OCI-LY7 (cell line): Measurements from ENCODE around the gene COL4A3. TPM values are rescaled to one million over a fixed set of nuclear protein-coding genes. Genes with fewer than 3 reads are reported as not detected.

Source experiments
- BruUV-seq: library from RNA; stranded (reverse); fragments of 400-500 nt; replicated peaks from 2 replicates; lab custom pipeline; 2021; lab: Mats Ljungman, UMichigan
- CTCF ChIA-PET: fragments of 300-600 bp; sonication (Branson Sonifier 250); formaldehyde crosslinking; loops from one replicate; lab custom pipeline; 2022; ENCODE audit warnings: antibody characterized with exemption; ENCODE audit not compliant: unreplicated experiment; lab: Charles Lee
- POLR2A ChIA-PET: fragments of 300-600 bp; sonication (Branson Sonifier 250); formaldehyde crosslinking; loops from one replicate; lab custom pipeline; 2022; ENCODE audit warnings: antibody characterized with exemption; lab: Charles Lee
- DNase-seq: peaks from one replicate; pipeline ENCODE4 v3.0.0-alpha.2; 2015; ENCODE audit warnings: low spot score
- H2AFZ ChIP-seq: fragments of 200-600 bp; sonication (generic), shearing (Covaris generic); 2 replicates; pipeline ENCODE4 v1.6.1; 2014; ENCODE audit warnings: mild to moderate bottlenecking, antibody characterized with exemption, low read length, moderate library complexity
- H3K27ac ChIP-seq: fragments of 200-600 bp; sonication (generic); 2 replicates; pipeline ENCODE4 v1.5.1; 2014; ENCODE audit warnings: mixed run types, low read depth, mild to moderate bottlenecking, moderate library complexity, low read length, inconsistent platforms; ENCODE audit not compliant: poor library complexity, severe bottlenecking
- H3K36me3 ChIP-seq: fragments of 200-600 bp; sonication (generic); 2 replicates; pipeline ENCODE4 v1.6.1; 2014; ENCODE audit warnings: mild to moderate bottlenecking, antibody characterized with exemption, low read length, moderate library complexity, mixed read lengths; ENCODE audit not compliant: insufficient read depth
- H3K4me1 ChIP-seq: fragments of 200-600 bp; sonication (generic); 2 replicates; pipeline ENCODE4 v1.5.1; 2014; ENCODE audit warnings: mild to moderate bottlenecking, low read length; ENCODE audit not compliant: insufficient read depth, poor library complexity, severe bottlenecking
- H3K4me2 ChIP-seq: fragments of 200-600 bp; sonication (generic); 2 replicates; pipeline ENCODE4 v1.6.1; 2014; ENCODE audit warnings: mild to moderate bottlenecking, low read length
- H3K4me3 ChIP-seq: fragments of 200-600 bp; sonication (generic); 2 replicates; pipeline ENCODE4 v1.5.1; 2014; ENCODE audit warnings: mild to moderate bottlenecking, low read depth, low read length; ENCODE audit not compliant: poor library complexity, severe bottlenecking
- H3K79me2 ChIP-seq: fragments of 200-600 bp; sonication (generic); 2 replicates; pipeline ENCODE4 v1.6.1; 2016; ENCODE audit warnings: low read depth, mild to moderate bottlenecking, low read length, moderate library complexity, mixed read lengths; ENCODE audit not compliant: insufficient read depth
- H3K9me2 ChIP-seq: fragments of 200-600 bp; sonication (generic); 2 replicates; pipeline ENCODE4 v1.6.1; 2016; ENCODE audit warnings: mild to moderate bottlenecking, low read length, mixed read lengths; ENCODE audit not compliant: insufficient read depth
- H3K9me3 ChIP-seq: fragments of 200-600 bp; sonication (generic); 2 replicates; pipeline ENCODE4 v1.6.1; 2014; ENCODE audit warnings: mild to moderate bottlenecking, mixed run types, low read length, mixed read lengths
- H4K20me1 ChIP-seq: fragments of 200-600 bp; sonication (generic); 2 replicates; pipeline ENCODE4 v1.6.1; 2014; ENCODE audit warnings: mild to moderate bottlenecking, antibody characterized with exemption, low read length, moderate library complexity, mixed read lengths; ENCODE audit not compliant: insufficient read depth
- EZH2phosphoT487 ChIP-seq: fragments of 200-600 bp; sonication (generic); IDR thresholded peaks from 2 replicates; pipeline ENCODE4 v1.6.1; 2018; ENCODE audit warnings: low read depth, borderline replicate concordance, mild to moderate bottlenecking, mixed run types, antibody characterized with exemption, low read length, moderate library complexity, mixed read lengths
- intact Hi-C: fragments of 100-400 bp; cut with micrococcal nuclease; formaldehyde crosslinking; loops from one replicate; pipeline ENCODE4 v1.10.0; 2022; ENCODE audit not compliant: unreplicated experiment
- total RNA-seq, 2 experiments: library from RNA; depleted of rRNA in 1 of 2; stranded (reverse); fragments of >200 nt in 1 of 2; shearing (Covaris generic) in 1 of 2; gene quantifications; 2 replicates each; pipeline ENCODE4 v1.2.3, GENCODE V29; 2014 to 2022
- TF ChIP-seq, protein P1 (sequence below): fragments of 200-600 bp; sonication (generic); conservative IDR thresholded peaks from 2 replicates; pipeline ENCODE4 v1.5.1; 2014; ENCODE audit warnings: mild to moderate bottlenecking, antibody characterized with exemption, low read length, moderate library complexity, mixed read lengths

Gene COL4A3
- total RNA-seq, 2 experiments from 2014 or later = 0.06 to 10.9 TPM

GRCh38 chr2:227317834-227318233, 153.4 kb downstream of the COL4A3 start:
- Histone ChIP-seq H4K20me1 (no peaks in the 10 kb centered on the region), H3K4me3 (no peak overlapping the region), H2AFZ (no peak overlapping the region), H3K9me2 (no peaks in the 10 kb centered on the region), H3K9me3 (no peaks in the 10 kb centered on the region; the same call in 1 of the 2 replicates), H3K4me2 (no peak overlapping the region), H3K36me3 (no peaks in the 10 kb centered on the region), H3K79me2 (no peaks in the 10 kb centered on the region), H3K27ac (no peak overlapping the region), H3K4me1 (no peaks in the 10 kb centered on the region)
- intact Hi-C loops = no loop called here
- ChIA-PET CTCF (no interaction called here), POLR2A (no interaction called here)
- BruUV-seq = no TSS peak
- TF ChIP-seq, protein P1, sequence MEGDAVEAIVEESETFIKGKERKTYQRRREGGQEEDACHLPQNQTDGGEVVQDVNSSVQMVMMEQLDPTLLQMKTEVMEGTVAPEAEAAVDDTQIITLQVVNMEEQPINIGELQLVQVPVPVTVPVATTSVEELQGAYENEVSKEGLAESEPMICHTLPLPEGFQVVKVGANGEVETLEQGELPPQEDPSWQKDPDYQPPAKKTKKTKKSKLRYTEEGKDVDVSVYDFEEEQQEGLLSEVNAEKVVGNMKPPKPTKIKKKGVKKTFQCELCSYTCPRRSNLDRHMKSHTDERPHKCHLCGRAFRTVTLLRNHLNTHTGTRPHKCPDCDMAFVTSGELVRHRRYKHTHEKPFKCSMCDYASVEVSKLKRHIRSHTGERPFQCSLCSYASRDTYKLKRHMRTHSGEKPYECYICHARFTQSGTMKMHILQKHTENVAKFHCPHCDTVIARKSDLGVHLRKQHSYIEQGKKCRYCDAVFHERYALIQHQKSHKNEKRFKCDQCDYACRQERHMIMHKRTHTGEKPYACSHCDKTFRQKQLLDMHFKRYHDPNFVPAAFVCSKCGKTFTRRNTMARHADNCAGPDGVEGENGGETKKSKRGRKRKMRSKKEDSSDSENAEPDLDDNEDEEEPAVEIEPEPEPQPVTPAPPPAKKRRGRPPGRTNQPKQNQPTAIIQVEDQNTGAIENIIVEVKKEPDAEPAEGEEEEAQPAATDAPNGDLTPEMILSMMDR = no peak
- TF ChIP-seq EZH2phosphoT487 = no peak
- DNase-seq = no peak

- intact Hi-C loops = loop anchor here (10.0 kb wide), 1 partner anchor 156 kb away; the partner anchor contains the start of genes COL4A3 and COL4A4
- TF ChIP-seq, protein P1 = no peak
- no peak for TF ChIP-seq EZH2phosphoT487
- H3K79me2 ChIP-seq = peaks cover under 1% of the 10 kb centered on the region; the same call in 1 of the 2 replicates
- no peaks in the 10 kb centered on the region; the same call in 1 of the 2 replicates for H3K9me2 ChIP-seq
- H3K4me1 ChIP-seq = peaks cover 5% of the 10 kb centered on the region
- no peaks in the 10 kb centered on the region for H4K20me1 ChIP-seq
- H3K4me2 ChIP-seq = no peak overlapping the region
- peaks cover 6% of the 10 kb centered on the region; the same call in 1 of the 2 replicates for H3K9me3 ChIP-seq
- CTCF ChIA-PET = no interaction called here
- BruUV-seq = no TSS peak
- no peaks in the 10 kb centered on the region for H3K36me3 ChIP-seq
- POLR2A ChIA-PET = interaction anchor here (0.8 to 1.1 kb wide), 2 partner anchors 18 to 25 kb away, joined by 3 read pairs; no protein-coding TSS in a partner anchor
- no peak overlapping the region for H3K4me3 ChIP-seq
- H2AFZ ChIP-seq = no peak overlapping the region
- DNase-seq = no peak
- no peak overlapping the region for H3K27ac ChIP-seq
These were observed 156.1 kb downstream of the COL4A3 start for GRCh38 chr2:227320305-227321094.
